Mesenchymal stem cell (in vitro differentiated cells and primary cell): Measurements from ENCODE around the gene MB.

Experiments
- DNase-seq: peaks from one replicate; pipeline ENCODE4 v3.0.0-alpha.2; 2013
- H2AFZ ChIP-seq: one replicate; pipeline ENCODE4 v1.6.1; 2013; ENCODE audit warnings: low read depth, mild to moderate bottlenecking, control low read depth, inconsistent platforms, low read length, moderate library complexity
- H2AK5ac ChIP-seq: 2 replicates; pipeline ENCODE4 v1.6.1; 2013; ENCODE audit warnings: low read length, moderate library complexity, mild to moderate bottlenecking, inconsistent platforms; ENCODE audit not compliant: severe bottlenecking
- H2BK120ac ChIP-seq: one replicate; pipeline ENCODE4 v1.6.1; 2013; ENCODE audit warnings: low read depth, mild to moderate bottlenecking, inconsistent platforms, low read length, moderate library complexity
- H2BK12ac ChIP-seq, 2 experiments: one replicate each; pipeline ENCODE4 v1.6.1; 2013; ENCODE audit warnings: inconsistent platforms in 2 of 2, low read length in 2 of 2, mild to moderate bottlenecking in 2 of 2, moderate library complexity in 2 of 2, control low read depth in 1 of 2
- H2BK15ac ChIP-seq: one replicate; pipeline ENCODE4 v1.6.1; 2013; ENCODE audit warnings: mild to moderate bottlenecking, low read depth, inconsistent platforms; ENCODE audit not compliant: poor library complexity, severe bottlenecking
- H2BK5ac ChIP-seq: 2 replicates; pipeline ENCODE4 v1.6.1; 2013; ENCODE audit warnings: low read depth, mild to moderate bottlenecking, low read length, control low read depth, inconsistent platforms; ENCODE audit not compliant: poor library complexity, severe bottlenecking
- H3K14ac ChIP-seq, 2 experiments: one replicate each; pipeline ENCODE4 v1.6.1; 2013; ENCODE audit warnings: inconsistent platforms in 2 of 2, low read length in 2 of 2, control low read depth in 1 of 2, mild to moderate bottlenecking in 1 of 2, moderate library complexity in 1 of 2
- H3K18ac ChIP-seq, 2 experiments: one replicate each; pipeline ENCODE4 v1.6.1; 2013; ENCODE audit warnings: inconsistent platforms in 2 of 2, low read length in 2 of 2, control low read depth in 1 of 2, low read depth in 1 of 2, mild to moderate bottlenecking in 1 of 2
- H3K23ac ChIP-seq, 2 experiments: one replicate each; pipeline ENCODE4 v1.6.1; 2013; ENCODE audit warnings: inconsistent platforms in 2 of 2, low read length in 2 of 2, mild to moderate bottlenecking in 2 of 2, moderate library complexity in 2 of 2, control low read depth in 1 of 2
- H3K27ac ChIP-seq: 2 replicates; pipeline ENCODE4 v1.5.1; 2013; ENCODE audit warnings: mild to moderate bottlenecking, moderate library complexity, low read length, control low read depth, inconsistent platforms; ENCODE audit not compliant: poor library complexity, severe bottlenecking
- H3K27me3 ChIP-seq, 2 experiments: 2 replicates each; pipeline versions ENCODE4 v1.6.1 to v1.7.0; 2013; ENCODE audit warnings: low read length in 2 of 2, mild to moderate bottlenecking in 2 of 2, moderate library complexity in 2 of 2, control low read depth in 1 of 2, inconsistent platforms in 1 of 2; ENCODE audit not compliant: control insufficient read depth in 1 of 2, insufficient read depth in 1 of 2
- H3K36me3 ChIP-seq, 2 experiments: 2 replicates each; pipeline versions ENCODE4 v1.6.1 to v1.7.0; 2013; ENCODE audit warnings: low read length in 2 of 2, control low read depth in 1 of 2, inconsistent platforms in 1 of 2, low read depth in 1 of 2, mild to moderate bottlenecking in 1 of 2; ENCODE audit not compliant: insufficient read depth in 2 of 2, control insufficient read depth in 1 of 2
- H3K4ac ChIP-seq, 2 experiments: one replicate each; pipeline ENCODE4 v1.6.1; 2013; ENCODE audit warnings: inconsistent platforms in 2 of 2, low read length in 2 of 2, mild to moderate bottlenecking in 2 of 2, moderate library complexity in 2 of 2, control low read depth in 1 of 2, low read depth in 1 of 2
- H3K4me1 ChIP-seq: 2 replicates; pipeline ENCODE4 v1.6.1; 2013; ENCODE audit warnings: low read depth, low read length, control low read depth; ENCODE audit not compliant: control insufficient read depth, insufficient read depth
- H3K4me2 ChIP-seq: 2 replicates; pipeline ENCODE4 v1.6.1; 2013; ENCODE audit warnings: low read length, mild to moderate bottlenecking, inconsistent platforms; ENCODE audit not compliant: poor library complexity, severe bottlenecking
- H3K4me3 ChIP-seq, 2 experiments: 2 replicates each; pipeline versions ENCODE4 v1.5.1 to v1.7.0; 2013; ENCODE audit warnings: low read length in 2 of 2, mild to moderate bottlenecking in 2 of 2, control low read depth in 1 of 2, low read depth in 1 of 2; ENCODE audit not compliant: insufficient read depth in 1 of 2
- H3K79me1 ChIP-seq: replicated peaks from 2 replicates; pipeline ENCODE4 v1.6.1; 2013; ENCODE audit warnings: mild to moderate bottlenecking, control low read depth, low read length, inconsistent platforms; ENCODE audit not compliant: poor library complexity, severe bottlenecking
- H3K9ac ChIP-seq: 2 replicates; pipeline ENCODE4 v1.7.0; 2013; ENCODE audit warnings: mild to moderate bottlenecking, low read length, moderate library complexity
- H3K9me3 ChIP-seq: 2 replicates; pipeline ENCODE4 v1.7.0; 2013; ENCODE audit warnings: mild to moderate bottlenecking, low read length; ENCODE audit not compliant: control insufficient read depth
- H4K8ac ChIP-seq: one replicate; pipeline ENCODE4 v1.6.1; 2013; ENCODE audit warnings: inconsistent platforms, mild to moderate bottlenecking, low read length, moderate library complexity
- H4K91ac ChIP-seq: one replicate; pipeline ENCODE4 v1.6.1; 2013; ENCODE audit warnings: mild to moderate bottlenecking, low read length, inconsistent platforms
- WGBS: methylation state at CpG from one replicate; pipeline ENCODE4 v1.1.7; 2013; ENCODE audit warnings: mixed read lengths; 5-methylcytosine and 5-hydroxymethylcytosine counted together

MB gene

GRCh38 chr22:35621451-35621850 lies 4.3 kb upstream of the MB start:
- no peak overlapping the region for H2AK5ac ChIP-seq
- no peaks in the 10 kb centered on the region for H3K36me3 ChIP-seq
- H3K23ac ChIP-seq = no peak overlapping the region
- no peaks in the 10 kb centered on the region for H3K79me1 ChIP-seq
- no peak overlapping the region for H2BK120ac ChIP-seq
- no peak for DNase-seq
- H2BK12ac ChIP-seq = no peak overlapping the region
- no peak overlapping the region for H3K4me2 ChIP-seq
- H2BK15ac ChIP-seq = no peak overlapping the region
- H4K91ac ChIP-seq = no peak overlapping the region
- no peak overlapping the region for H3K27ac ChIP-seq
- WGBS = 73% methylated on average over 6 of the region's 6 CpGs
- H2AFZ ChIP-seq = no peak overlapping the region
- H3K4ac ChIP-seq = no peak overlapping the region
- H3K27me3 ChIP-seq = peaks cover 0 to 25% of the 10 kb centered on the region in 2 experiments
- H3K9me3 ChIP-seq = no peaks in the 10 kb centered on the region
- H3K4me1 ChIP-seq = peaks cover 6% of the 10 kb centered on the region
- H3K14ac ChIP-seq = no peak overlapping the region
- H3K9ac ChIP-seq = peak overlapping the region; percentile 80
- H3K4me3 ChIP-seq = peak overlapping the region in 1 of 2 experiments; percentile 49
- no peak overlapping the region for H2BK5ac ChIP-seq
- H3K18ac ChIP-seq = no peak overlapping the region
- no peak overlapping the region for H4K8ac ChIP-seq

- 82% methylated on average over 15 of the region's 15 CpGs for WGBS
- Histone ChIP-seq H3K27me3 (peaks cover 0 to 29% of the 10 kb centered on the region in 2 experiments), H3K18ac (no peak overlapping the region), H3K27ac (no peak overlapping the region), H2AK5ac (no peak overlapping the region), H3K4me3 (no peak overlapping the region), H2BK12ac (no peak overlapping the region), H3K9me3 (no peaks in the 10 kb centered on the region), H2AFZ (no peak overlapping the region), H2BK15ac (no peak overlapping the region), H3K79me1 (no peaks in the 10 kb centered on the region), H2BK5ac (no peak overlapping the region), H3K23ac (no peak overlapping the region), H4K91ac (no peak overlapping the region), H3K9ac (peak overlapping the region; percentile 80), H3K36me3 (no peaks in the 10 kb centered on the region), H4K8ac (no peak overlapping the region), H3K4me1 (peaks cover 6% of the 10 kb centered on the region), H3K14ac (no peak overlapping the region), H3K4me2 (no peak overlapping the region), H3K4ac (no peak overlapping the region), H2BK120ac (no peak overlapping the region)
- peak; percentile 82 for DNase-seq
Observed at GRCh38 chr22:35620624-35621251, 3.6 kb upstream of the MB start.

- WGBS = 84% methylated on average over 13 of the region's 13 CpGs
- H3K36me3 ChIP-seq = no peaks in the 10 kb centered on the region
- H3K14ac ChIP-seq = no peak overlapping the region
- no peak overlapping the region for H3K4ac ChIP-seq
- no peak overlapping the region for H2AK5ac ChIP-seq
- H3K27ac ChIP-seq = no peak overlapping the region
- H3K18ac ChIP-seq = no peak overlapping the region
- peaks cover 6% of the 10 kb centered on the region for H3K4me1 ChIP-seq
- H3K4me2 ChIP-seq = no peak overlapping the region
- H2BK5ac ChIP-seq = no peak overlapping the region
- no peak overlapping the region for H2BK12ac ChIP-seq
- no peak overlapping the region for H4K91ac ChIP-seq
- no peak overlapping the region for H3K4me3 ChIP-seq
- no peak overlapping the region for H4K8ac ChIP-seq
- H3K9ac ChIP-seq = no peak overlapping the region
- no peak overlapping the region for H2BK15ac ChIP-seq
- no peaks in the 10 kb centered on the region for H3K79me1 ChIP-seq
- peaks cover 0 to 29% of the 10 kb centered on the region in 2 experiments for H3K27me3 ChIP-seq
- DNase-seq = no peak
- no peaks in the 10 kb centered on the region for H3K9me3 ChIP-seq
- H2AFZ ChIP-seq = no peak overlapping the region
- H2BK120ac ChIP-seq = no peak overlapping the region
- no peak overlapping the region for H3K23ac ChIP-seq
Observed at GRCh38 chr22:35619336-35620094, 2.4 kb upstream of the MB start.

GRCh38 chr22:35618427-35619223 lies 1.5 kb upstream of the MB start:
- Histone ChIP-seq H2AFZ (no peak overlapping the region), H3K9me3 (no peaks in the 10 kb centered on the region), H3K4ac (no peak overlapping the region), H3K4me3 (no peak overlapping the region), H2BK15ac (no peak overlapping the region), H3K23ac (no peak overlapping the region), H2BK12ac (no peak overlapping the region), H3K4me1 (peaks cover 6% of the 10 kb centered on the region), H3K36me3 (no peaks in the 10 kb centered on the region), H3K27ac (no peak overlapping the region), H4K8ac (no peak overlapping the region), H2BK120ac (no peak overlapping the region), H2AK5ac (no peak overlapping the region), H3K4me2 (no peak overlapping the region), H2BK5ac (no peak overlapping the region), H3K27me3 (peaks cover 0 to 29% of the 10 kb centered on the region in 2 experiments), H3K9ac (no peak overlapping the region), H3K79me1 (no peaks in the 10 kb centered on the region), H4K91ac (no peak overlapping the region), H3K14ac (no peak overlapping the region), H3K18ac (no peak overlapping the region)
- no peak for DNase-seq
- 93% methylated on average over 1 of the region's 1 CpG for WGBS
